Mesenchymal stem cell (in vitro differentiated cells and primary cell): ENCODE results near the gene ACOT6.

ENCODE experiments used
- DNase-seq: peaks from one replicate; pipeline ENCODE4 v3.0.0-alpha.2; 2013
- H2AFZ ChIP-seq: one replicate; pipeline ENCODE4 v1.6.1; 2013; ENCODE audit warnings: low read depth, mild to moderate bottlenecking, control low read depth, inconsistent platforms, low read length, moderate library complexity
- H2AK5ac ChIP-seq: 2 replicates; pipeline ENCODE4 v1.6.1; 2013; ENCODE audit warnings: low read length, moderate library complexity, mild to moderate bottlenecking, inconsistent platforms; ENCODE audit not compliant: severe bottlenecking
- H2BK120ac ChIP-seq: one replicate; pipeline ENCODE4 v1.6.1; 2013; ENCODE audit warnings: low read depth, mild to moderate bottlenecking, inconsistent platforms, low read length, moderate library complexity
- H2BK12ac ChIP-seq, 2 experiments: one replicate each; pipeline ENCODE4 v1.6.1; 2013; ENCODE audit warnings: inconsistent platforms in 2 of 2, low read length in 2 of 2, mild to moderate bottlenecking in 2 of 2, moderate library complexity in 2 of 2, control low read depth in 1 of 2
- H2BK15ac ChIP-seq: one replicate; pipeline ENCODE4 v1.6.1; 2013; ENCODE audit warnings: mild to moderate bottlenecking, low read depth, inconsistent platforms; ENCODE audit not compliant: poor library complexity, severe bottlenecking
- H2BK5ac ChIP-seq: 2 replicates; pipeline ENCODE4 v1.6.1; 2013; ENCODE audit warnings: low read depth, mild to moderate bottlenecking, low read length, control low read depth, inconsistent platforms; ENCODE audit not compliant: poor library complexity, severe bottlenecking
- H3K14ac ChIP-seq, 2 experiments: one replicate each; pipeline ENCODE4 v1.6.1; 2013; ENCODE audit warnings: inconsistent platforms in 2 of 2, low read length in 2 of 2, control low read depth in 1 of 2, mild to moderate bottlenecking in 1 of 2, moderate library complexity in 1 of 2
- H3K18ac ChIP-seq, 2 experiments: one replicate each; pipeline ENCODE4 v1.6.1; 2013; ENCODE audit warnings: inconsistent platforms in 2 of 2, low read length in 2 of 2, control low read depth in 1 of 2, low read depth in 1 of 2, mild to moderate bottlenecking in 1 of 2
- H3K23ac ChIP-seq, 2 experiments: one replicate each; pipeline ENCODE4 v1.6.1; 2013; ENCODE audit warnings: inconsistent platforms in 2 of 2, low read length in 2 of 2, mild to moderate bottlenecking in 2 of 2, moderate library complexity in 2 of 2, control low read depth in 1 of 2
- H3K27ac ChIP-seq: 2 replicates; pipeline ENCODE4 v1.5.1; 2013; ENCODE audit warnings: mild to moderate bottlenecking, moderate library complexity, low read length, control low read depth, inconsistent platforms; ENCODE audit not compliant: poor library complexity, severe bottlenecking
- H3K27me3 ChIP-seq, 2 experiments: 2 replicates each; pipeline versions ENCODE4 v1.6.1 to v1.7.0; 2013; ENCODE audit warnings: low read length in 2 of 2, mild to moderate bottlenecking in 2 of 2, moderate library complexity in 2 of 2, control low read depth in 1 of 2, inconsistent platforms in 1 of 2; ENCODE audit not compliant: control insufficient read depth in 1 of 2, insufficient read depth in 1 of 2
- H3K36me3 ChIP-seq, 2 experiments: 2 replicates each; pipeline versions ENCODE4 v1.6.1 to v1.7.0; 2013; ENCODE audit warnings: low read length in 2 of 2, control low read depth in 1 of 2, inconsistent platforms in 1 of 2, low read depth in 1 of 2, mild to moderate bottlenecking in 1 of 2; ENCODE audit not compliant: insufficient read depth in 2 of 2, control insufficient read depth in 1 of 2
- H3K4ac ChIP-seq, 2 experiments: one replicate each; pipeline ENCODE4 v1.6.1; 2013; ENCODE audit warnings: inconsistent platforms in 2 of 2, low read length in 2 of 2, mild to moderate bottlenecking in 2 of 2, moderate library complexity in 2 of 2, control low read depth in 1 of 2, low read depth in 1 of 2
- H3K4me1 ChIP-seq: 2 replicates; pipeline ENCODE4 v1.6.1; 2013; ENCODE audit warnings: low read depth, low read length, control low read depth; ENCODE audit not compliant: control insufficient read depth, insufficient read depth
- H3K4me2 ChIP-seq: 2 replicates; pipeline ENCODE4 v1.6.1; 2013; ENCODE audit warnings: low read length, mild to moderate bottlenecking, inconsistent platforms; ENCODE audit not compliant: poor library complexity, severe bottlenecking
- H3K4me3 ChIP-seq, 2 experiments: 2 replicates each; pipeline versions ENCODE4 v1.5.1 to v1.7.0; 2013; ENCODE audit warnings: low read length in 2 of 2, mild to moderate bottlenecking in 2 of 2, control low read depth in 1 of 2, low read depth in 1 of 2; ENCODE audit not compliant: insufficient read depth in 1 of 2
- H3K79me1 ChIP-seq: replicated peaks from 2 replicates; pipeline ENCODE4 v1.6.1; 2013; ENCODE audit warnings: mild to moderate bottlenecking, control low read depth, low read length, inconsistent platforms; ENCODE audit not compliant: poor library complexity, severe bottlenecking
- H3K9ac ChIP-seq: 2 replicates; pipeline ENCODE4 v1.7.0; 2013; ENCODE audit warnings: mild to moderate bottlenecking, low read length, moderate library complexity
- H3K9me3 ChIP-seq: 2 replicates; pipeline ENCODE4 v1.7.0; 2013; ENCODE audit warnings: mild to moderate bottlenecking, low read length; ENCODE audit not compliant: control insufficient read depth
- H4K8ac ChIP-seq: one replicate; pipeline ENCODE4 v1.6.1; 2013; ENCODE audit warnings: inconsistent platforms, mild to moderate bottlenecking, low read length, moderate library complexity
- H4K91ac ChIP-seq: one replicate; pipeline ENCODE4 v1.6.1; 2013; ENCODE audit warnings: mild to moderate bottlenecking, low read length, inconsistent platforms
- WGBS: methylation state at CpG from one replicate; pipeline ENCODE4 v1.1.7; 2013; ENCODE audit warnings: mixed read lengths; 5-methylcytosine and 5-hydroxymethylcytosine counted together

ACOT6 gene

DNA sequence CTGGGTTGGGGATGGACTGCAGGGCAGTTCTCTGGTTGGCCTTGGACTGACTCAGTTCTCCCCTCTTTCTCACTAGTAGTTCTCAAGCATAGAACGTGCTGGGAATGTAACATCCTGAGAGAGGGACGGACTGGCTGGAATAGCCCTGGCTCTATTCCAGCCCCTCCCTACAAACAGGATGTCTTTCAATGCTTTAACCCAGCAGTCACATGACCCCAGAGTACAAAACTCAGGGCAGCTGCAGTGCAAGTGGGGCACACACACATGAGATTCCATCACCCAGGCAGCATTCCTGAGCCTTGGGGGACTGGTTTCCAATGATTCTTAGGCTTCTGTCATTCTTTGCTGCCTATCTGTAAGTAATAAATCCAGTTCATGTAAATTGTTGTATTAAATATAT, 1.6 kb upstream of the ACOT6 start:
- no peak overlapping the region for H3K9ac ChIP-seq
- no peak overlapping the region for H3K14ac ChIP-seq
- H3K23ac ChIP-seq: no peak overlapping the region
- peak; percentile 53 for DNase-seq
- H3K4ac ChIP-seq: no peak overlapping the region
- no peak overlapping the region for H4K91ac ChIP-seq
- WGBS: 24% methylated on average over 2 of the region's 2 CpGs
- H3K4me3 ChIP-seq: no peak overlapping the region
- no peaks in the 10 kb centered on the region for H3K79me1 ChIP-seq
- no peaks in the 10 kb centered on the region for H3K9me3 ChIP-seq
- H2AFZ ChIP-seq: no peak overlapping the region
- no peak overlapping the region for H3K18ac ChIP-seq
- H2BK12ac ChIP-seq: no peak overlapping the region
- H3K36me3 ChIP-seq: no peaks in the 10 kb centered on the region
- no peak overlapping the region for H2BK5ac ChIP-seq
- H3K4me1 ChIP-seq: peaks cover 2% of the 10 kb centered on the region
- H4K8ac ChIP-seq: no peak overlapping the region
- H3K4me2 ChIP-seq: no peak overlapping the region
- no peak overlapping the region for H2AK5ac ChIP-seq
- no peaks in the 10 kb centered on the region for H3K27me3 ChIP-seq
- H2BK15ac ChIP-seq: no peak overlapping the region
- H3K27ac ChIP-seq: no peak overlapping the region
- H2BK120ac ChIP-seq: no peak overlapping the region

DNA sequence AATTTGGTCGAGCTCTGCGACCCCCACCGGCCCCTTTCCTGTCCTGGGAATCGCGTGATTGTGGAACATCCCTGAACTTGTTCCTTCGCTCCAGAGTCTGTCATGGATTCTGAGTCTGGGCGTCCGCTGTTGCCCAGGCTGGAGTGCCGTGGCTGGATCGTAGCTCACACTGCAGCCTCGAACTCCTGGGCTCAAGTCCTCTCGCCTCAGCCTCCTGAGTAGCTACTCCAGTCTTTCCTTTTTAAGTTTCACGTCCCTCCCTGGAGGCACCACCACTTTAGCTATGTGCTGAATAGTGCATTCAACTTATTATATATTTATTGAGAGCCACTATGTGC, 698 bp downstream of the ACOT6 start:
- no peak overlapping the region for H3K4ac ChIP-seq
- no peak overlapping the region for H3K23ac ChIP-seq
- WGBS: 15% methylated on average over 12 of the region's 13 CpGs
- H4K8ac ChIP-seq: peak overlapping the region; percentile 72
- no peaks in the 10 kb centered on the region for H3K36me3 ChIP-seq
- H3K27me3 ChIP-seq: no peaks in the 10 kb centered on the region
- no peaks in the 10 kb centered on the region for H3K9me3 ChIP-seq
- H3K14ac ChIP-seq: no peak overlapping the region
- peaks cover 3% of the 10 kb centered on the region for H3K4me1 ChIP-seq
- peak overlapping the region in 1 of 2 experiments; percentile 66 for H3K18ac ChIP-seq
- no peak overlapping the region for H2AK5ac ChIP-seq
- H2BK5ac ChIP-seq: no peak overlapping the region
- H2AFZ ChIP-seq: peak overlapping the region; percentile 88
- H2BK120ac ChIP-seq: no peak overlapping the region
- H2BK15ac ChIP-seq: peak overlapping the region; percentile 46
- H2BK12ac ChIP-seq: no peak overlapping the region
- H4K91ac ChIP-seq: peak overlapping the region; percentile 45
- no peak for DNase-seq
- peak overlapping the region; percentile 76 to 81 for H3K4me3 ChIP-seq
- peak overlapping the region; percentile 85 for H3K4me2 ChIP-seq
- peak overlapping the region; percentile 77 for H3K9ac ChIP-seq
- H3K27ac ChIP-seq: no peak overlapping the region
- H3K79me1 ChIP-seq: no peaks in the 10 kb centered on the region

DNA sequence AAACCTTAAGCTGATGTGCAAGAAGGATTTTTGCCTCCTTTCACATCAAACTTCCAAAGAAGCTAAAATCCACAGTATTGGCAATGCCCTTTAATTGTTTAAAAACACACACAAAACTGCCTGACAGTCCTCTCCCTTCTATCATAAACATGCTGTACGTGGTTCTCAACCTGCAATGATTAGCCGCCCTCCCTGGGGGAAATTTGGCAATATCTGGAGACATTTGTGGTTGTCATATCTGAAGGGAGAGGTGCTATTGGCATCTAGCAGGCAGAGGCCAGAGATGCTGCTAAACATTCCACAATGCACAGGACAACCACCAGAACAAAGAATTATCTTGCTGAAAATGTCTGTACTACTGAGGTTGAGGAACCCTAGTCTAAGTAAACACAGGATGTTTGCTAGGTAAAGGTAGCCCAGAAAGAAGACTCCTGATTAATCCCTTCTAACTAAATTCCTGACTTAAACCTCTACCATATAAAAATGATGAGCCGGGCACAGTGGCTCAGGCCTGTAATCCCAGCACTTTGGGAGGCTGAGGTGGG, 1.2 kb downstream of the ACOT6 start:
- Histone ChIP-seq H3K4me2 (no peak overlapping the region), H3K9ac (peak overlapping the region; percentile 77), H3K23ac (no peak overlapping the region), H3K9me3 (no peaks in the 10 kb centered on the region), H3K36me3 (no peaks in the 10 kb centered on the region), H3K79me1 (no peaks in the 10 kb centered on the region), H3K27ac (no peak overlapping the region), H3K4me3 (no peak overlapping the region), H2AK5ac (no peak overlapping the region), H3K4ac (no peak overlapping the region), H3K4me1 (peaks cover 3% of the 10 kb centered on the region), H3K27me3 (no peaks in the 10 kb centered on the region), H2BK5ac (no peak overlapping the region), H4K91ac (no peak overlapping the region), H4K8ac (no peak overlapping the region), H2BK120ac (no peak overlapping the region), H3K14ac (no peak overlapping the region), H2BK15ac (no peak overlapping the region), H3K18ac (no peak overlapping the region), H2AFZ (no peak overlapping the region), H2BK12ac (no peak overlapping the region)
- 100% methylated on average over 1 of the region's 3 CpGs for WGBS
- no peak for DNase-seq

DNA sequence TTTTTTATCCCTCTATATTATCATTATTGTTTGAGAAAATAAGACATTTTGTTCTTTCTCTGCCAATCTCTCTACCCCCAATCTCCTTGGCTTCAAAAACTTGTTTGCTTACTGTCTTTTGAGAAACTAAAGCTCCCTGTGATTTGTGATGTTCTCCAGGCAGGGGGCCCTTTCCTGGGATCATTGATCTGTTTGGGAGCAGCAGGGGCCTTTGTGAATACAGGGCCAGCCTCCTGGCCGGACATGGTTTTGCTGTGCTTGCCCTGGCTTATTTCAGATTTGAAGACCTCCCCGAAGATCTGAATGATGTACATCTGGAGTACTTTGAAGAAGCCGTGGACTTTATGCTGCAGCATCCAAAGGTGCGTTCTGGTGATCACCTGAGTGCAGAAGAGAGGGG, 4.5 kb downstream of the ACOT6 start:
- Histone ChIP-seq H4K91ac (no peak overlapping the region), H3K4me3 (no peak overlapping the region), H3K4me1 (peaks cover 4% of the 10 kb centered on the region), H2BK5ac (no peak overlapping the region), H3K18ac (no peak overlapping the region), H2AK5ac (no peak overlapping the region), H2BK120ac (no peak overlapping the region), H2BK12ac (no peak overlapping the region), H2BK15ac (no peak overlapping the region), H3K9me3 (no peaks in the 10 kb centered on the region), H3K27me3 (peaks cover 0 to 4% of the 10 kb centered on the region in 2 experiments), H3K23ac (no peak overlapping the region), H3K79me1 (no peaks in the 10 kb centered on the region), H2AFZ (no peak overlapping the region), H3K4me2 (no peak overlapping the region), H3K27ac (no peak overlapping the region), H3K14ac (no peak overlapping the region), H3K36me3 (no peaks in the 10 kb centered on the region), H4K8ac (no peak overlapping the region), H3K4ac (no peak overlapping the region), H3K9ac (no peak overlapping the region)
- DNase-seq: no peak
- 66% methylated on average over 4 of the region's 4 CpGs for WGBS
